ENCODE results near the gene KBTBD3. TPM values are rescaled to one million over a fixed set of nuclear protein-coding genes. Genes with fewer than 3 reads are reported as not detected.
A peak's percentile ranks its signal among the peaks of the same experiment; 100 is the strongest.

Gene KBTBD3
- total RNA-seq, 4 donors from 2014 or later = 8.4 to 15.6 (median 13.4) TPM

DNA sequence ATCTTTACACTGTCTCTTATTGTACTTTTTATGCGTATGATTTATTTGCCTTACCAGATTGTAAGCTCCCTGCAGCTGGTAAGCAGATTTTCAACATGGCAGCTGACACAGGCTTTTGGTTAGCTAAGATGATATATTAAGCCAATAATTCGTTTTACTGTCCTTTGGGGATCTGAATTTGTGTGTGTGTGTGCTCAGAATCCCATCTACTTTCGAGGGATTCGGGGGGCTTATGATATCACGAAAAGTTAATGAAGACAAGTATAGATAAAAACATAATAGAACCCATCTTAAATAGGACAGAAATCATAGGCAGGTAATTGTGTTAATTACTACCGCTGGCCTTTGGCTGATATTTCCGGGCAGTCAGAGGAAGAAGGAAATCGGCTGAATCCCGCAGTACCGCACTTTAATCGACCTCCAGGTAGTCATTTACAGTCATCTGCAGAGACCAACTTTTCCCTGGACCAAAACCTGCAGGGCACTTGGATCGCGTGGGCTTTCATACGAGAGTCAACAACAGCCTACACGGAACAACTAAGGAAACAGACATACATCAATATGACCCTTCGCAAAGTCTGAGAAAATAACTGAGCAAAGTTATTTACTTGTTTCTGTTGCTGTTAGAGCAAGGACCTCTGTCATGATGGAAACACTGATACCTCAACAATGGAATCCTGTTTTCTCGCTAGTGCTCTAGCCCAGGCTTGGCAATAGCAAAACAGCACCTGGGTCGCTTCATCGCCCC lies 802 bp downstream of the KBTBD3 start:
- Histone ChIP-seq H3K4me3 (peak overlapping the region; percentile 56 to 89 (median 81)), H3K36me3 (peaks cover 0 to 20% (median 7%) of the 10 kb centered on the region in 3 donors), H3K27me3 (no peaks in the 10 kb centered on the region), H3K9me3 (no peaks in the 10 kb centered on the region), H3K4me1 (peaks cover 0 to 45% (median 15%) of the 10 kb centered on the region in 4 donors), H3K27ac (peak overlapping the region; percentile 95 to 98 (median 96))
- peak in 1 of 2 donors; percentile 9 for DNase-seq (ENCODE audit: low spot score in 2 of 2)
- 16% methylated on average over 19 of the region's 19 CpGs for WGBS, 2 donors
- TF ChIP-seq, protein P1, sequence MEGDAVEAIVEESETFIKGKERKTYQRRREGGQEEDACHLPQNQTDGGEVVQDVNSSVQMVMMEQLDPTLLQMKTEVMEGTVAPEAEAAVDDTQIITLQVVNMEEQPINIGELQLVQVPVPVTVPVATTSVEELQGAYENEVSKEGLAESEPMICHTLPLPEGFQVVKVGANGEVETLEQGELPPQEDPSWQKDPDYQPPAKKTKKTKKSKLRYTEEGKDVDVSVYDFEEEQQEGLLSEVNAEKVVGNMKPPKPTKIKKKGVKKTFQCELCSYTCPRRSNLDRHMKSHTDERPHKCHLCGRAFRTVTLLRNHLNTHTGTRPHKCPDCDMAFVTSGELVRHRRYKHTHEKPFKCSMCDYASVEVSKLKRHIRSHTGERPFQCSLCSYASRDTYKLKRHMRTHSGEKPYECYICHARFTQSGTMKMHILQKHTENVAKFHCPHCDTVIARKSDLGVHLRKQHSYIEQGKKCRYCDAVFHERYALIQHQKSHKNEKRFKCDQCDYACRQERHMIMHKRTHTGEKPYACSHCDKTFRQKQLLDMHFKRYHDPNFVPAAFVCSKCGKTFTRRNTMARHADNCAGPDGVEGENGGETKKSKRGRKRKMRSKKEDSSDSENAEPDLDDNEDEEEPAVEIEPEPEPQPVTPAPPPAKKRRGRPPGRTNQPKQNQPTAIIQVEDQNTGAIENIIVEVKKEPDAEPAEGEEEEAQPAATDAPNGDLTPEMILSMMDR (IDR thresholded peaks at IDR 0.05) = no peak
- TF ChIP-seq POLR2A (IDR thresholded peaks at IDR 0.05) = no peak
- no peak for TF ChIP-seq EP300 (IDR thresholded peaks at IDR 0.05)

DNA sequence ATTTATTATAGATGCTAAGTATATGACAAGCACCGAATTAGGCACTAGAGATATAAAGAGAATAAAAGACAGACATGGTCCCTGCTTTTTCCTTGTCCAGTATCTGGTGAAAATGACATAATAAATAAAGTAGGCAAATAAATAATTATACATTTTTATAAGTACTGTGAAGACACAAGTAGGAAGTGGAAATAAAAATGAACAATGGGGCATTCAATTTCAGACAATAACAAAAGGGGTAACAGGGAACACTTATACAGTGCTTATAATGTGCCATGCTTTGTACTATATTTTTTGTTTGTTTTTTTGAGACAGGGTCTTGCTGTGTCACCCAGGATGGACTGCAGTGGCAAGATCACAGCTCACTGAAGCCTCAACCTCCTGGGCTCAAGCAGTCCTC lies 4.3 kb downstream of the KBTBD3 start:
- 61 to 80% methylated on average over 1 of the region's 1 CpG for WGBS, 2 donors

DNA sequence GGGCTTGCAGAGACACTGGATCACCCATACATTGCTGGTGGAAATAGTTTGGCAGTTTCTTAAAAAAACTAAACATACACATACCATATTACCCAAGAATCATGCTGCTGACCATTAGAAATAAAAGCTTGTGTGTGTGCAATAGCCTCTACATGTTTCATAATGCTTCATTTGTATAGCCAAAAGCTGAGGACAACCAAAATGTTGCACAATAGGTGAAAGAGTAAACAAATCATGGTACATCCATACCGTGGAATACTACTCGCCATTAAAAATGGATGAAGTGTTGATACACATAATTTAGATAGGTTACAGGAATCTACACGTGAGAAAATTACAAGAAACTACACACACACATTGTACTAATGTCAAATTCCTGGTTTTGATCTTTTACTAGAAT lies 6.5 kb downstream of the KBTBD3 start:
- no peak overlapping the region for H3K4me3 ChIP-seq
- H3K27ac ChIP-seq = no peak overlapping the region
- 83 to 90% methylated on average over 3 of the region's 3 CpGs for WGBS, 2 donors
- peaks cover 0 to 7% (median 0%) of the 10 kb centered on the region in 4 donors for H3K4me1 ChIP-seq
- TF ChIP-seq, protein P1 (IDR thresholded peaks at IDR 0.05) = no peak
- no peak for TF ChIP-seq POLR2A (IDR thresholded peaks at IDR 0.05)
- no peak for TF ChIP-seq EP300 (IDR thresholded peaks at IDR 0.05)
- peaks cover 0 to 10% (median 0%) of the 10 kb centered on the region in 3 donors for H3K36me3 ChIP-seq
- H3K9me3 ChIP-seq = no peaks in the 10 kb centered on the region
- H3K27me3 ChIP-seq = no peaks in the 10 kb centered on the region
- DNase-seq (ENCODE audit: low spot score in 2 of 2) = no peak

More for the DNA sequence above, 4.3 kb downstream of the KBTBD3 start:
- H3K36me3 ChIP-seq = peaks cover 0 to 4% (median 0%) of the 10 kb centered on the region in 3 donors
- no peaks in the 10 kb centered on the region for H3K9me3 ChIP-seq
- no peak overlapping the region for H3K4me3 ChIP-seq
- peaks cover 0 to 15% (median 0%) of the 10 kb centered on the region in 4 donors for H3K4me1 ChIP-seq
- TF ChIP-seq, protein P1 (IDR thresholded peaks at IDR 0.05) = no peak
- TF ChIP-seq POLR2A (IDR thresholded peaks at IDR 0.05) (no peak), EP300 (IDR thresholded peaks at IDR 0.05) (no peak)
- no peaks in the 10 kb centered on the region for H3K27me3 ChIP-seq
- no peak overlapping the region for H3K27ac ChIP-seq
- no peak for DNase-seq (ENCODE audit: low spot score in 2 of 2)

DNA sequence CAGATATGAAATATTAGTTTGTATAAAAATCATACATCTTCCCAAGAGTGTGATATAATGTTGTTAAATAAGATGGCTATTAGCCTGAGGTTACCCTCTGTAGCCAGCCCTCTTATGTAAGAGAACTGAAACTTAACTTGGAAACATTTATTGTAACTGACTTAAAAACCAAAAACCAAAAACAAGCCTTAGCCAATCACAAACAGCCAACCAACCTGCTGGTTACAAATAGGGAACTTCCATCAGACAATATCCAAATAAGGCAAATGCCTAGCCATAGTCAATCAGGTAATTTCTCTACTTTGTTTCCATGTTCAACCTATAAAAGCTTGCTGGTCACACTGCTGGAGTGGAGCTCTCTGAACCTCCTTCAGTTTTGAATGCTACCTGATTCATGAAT lies 14.1 kb downstream of the KBTBD3 start:
- DNase-seq (ENCODE audit: low spot score in 2 of 2) = no peak
- H3K27me3 ChIP-seq = no peaks in the 10 kb centered on the region
- no peaks in the 10 kb centered on the region for H3K4me1 ChIP-seq
- peaks cover 0 to 20% (median 0%) of the 10 kb centered on the region in 3 donors for H3K36me3 ChIP-seq
- TF ChIP-seq EP300 (IDR thresholded peaks at IDR 0.05) (no peak), POLR2A (IDR thresholded peaks at IDR 0.05) (no peak)
- TF ChIP-seq, protein P1 (IDR thresholded peaks at IDR 0.05) = no peak
- no peaks in the 10 kb centered on the region for H3K9me3 ChIP-seq
- no peak overlapping the region for H3K27ac ChIP-seq
- no peak overlapping the region for H3K4me3 ChIP-seq

Data from tibial nerve (tissue), 4 donors.